Tibial nerve (tissue), 4 donors: ENCODE data around the gene AMBP.

Experiments used
- EP300 ChIP-seq, 2 donors: sonication (generic); formaldehyde crosslinking; IDR thresholded peaks; one replicate each; pipeline ENCODE4 v1.6.1; 2017; ENCODE audit warnings: antibody characterized with exemption in 2 of 2, mild to moderate bottlenecking in 1 of 2
- POLR2A ChIP-seq, 2 donors: fragments of 450-650 bp; IDR thresholded peaks; one replicate each; pipeline ENCODE4 v1.6.1; 2017; ENCODE audit warnings: antibody characterized with exemption in 2 of 2, mild to moderate bottlenecking in 2 of 2, moderate library complexity in 2 of 2
- TF ChIP-seq, protein P1 (sequence below), 5 experiments: fragments of 200-600 bp in 3 of 5; fragments of 450-650 bp in 2 of 5; sonication (generic) in 3 of 5; IDR thresholded peaks; one replicate each; pipeline ENCODE4 v1.5.1; 2016 to 2019; ENCODE audit warnings: antibody characterized with exemption in 5 of 5, mild to moderate bottlenecking in 3 of 5, moderate library complexity in 2 of 5

DNA sequence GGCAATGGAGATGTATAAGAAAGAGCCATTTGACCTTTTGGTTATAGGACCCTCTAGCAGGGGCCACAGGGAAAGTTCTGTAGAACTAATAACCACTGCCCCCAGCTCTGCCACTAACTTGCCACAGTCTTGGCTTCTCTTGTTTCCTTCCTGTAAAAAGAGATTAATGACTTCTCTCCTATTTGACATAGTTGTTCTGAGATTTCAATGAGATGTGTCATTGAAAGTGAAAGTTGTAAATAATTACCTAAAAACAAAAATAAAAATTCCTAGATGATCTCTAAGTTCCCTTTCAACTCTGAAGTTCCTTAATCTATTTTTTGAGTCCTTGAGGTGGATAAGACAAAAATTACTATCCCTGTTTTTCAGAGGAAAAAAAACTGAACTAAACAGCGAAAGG lies 22.4 kb upstream of the AMBP start:
- TF ChIP-seq POLR2A (IDR thresholded peaks at IDR 0.05) = no peak
- TF ChIP-seq, protein P1, sequence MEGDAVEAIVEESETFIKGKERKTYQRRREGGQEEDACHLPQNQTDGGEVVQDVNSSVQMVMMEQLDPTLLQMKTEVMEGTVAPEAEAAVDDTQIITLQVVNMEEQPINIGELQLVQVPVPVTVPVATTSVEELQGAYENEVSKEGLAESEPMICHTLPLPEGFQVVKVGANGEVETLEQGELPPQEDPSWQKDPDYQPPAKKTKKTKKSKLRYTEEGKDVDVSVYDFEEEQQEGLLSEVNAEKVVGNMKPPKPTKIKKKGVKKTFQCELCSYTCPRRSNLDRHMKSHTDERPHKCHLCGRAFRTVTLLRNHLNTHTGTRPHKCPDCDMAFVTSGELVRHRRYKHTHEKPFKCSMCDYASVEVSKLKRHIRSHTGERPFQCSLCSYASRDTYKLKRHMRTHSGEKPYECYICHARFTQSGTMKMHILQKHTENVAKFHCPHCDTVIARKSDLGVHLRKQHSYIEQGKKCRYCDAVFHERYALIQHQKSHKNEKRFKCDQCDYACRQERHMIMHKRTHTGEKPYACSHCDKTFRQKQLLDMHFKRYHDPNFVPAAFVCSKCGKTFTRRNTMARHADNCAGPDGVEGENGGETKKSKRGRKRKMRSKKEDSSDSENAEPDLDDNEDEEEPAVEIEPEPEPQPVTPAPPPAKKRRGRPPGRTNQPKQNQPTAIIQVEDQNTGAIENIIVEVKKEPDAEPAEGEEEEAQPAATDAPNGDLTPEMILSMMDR (IDR thresholded peaks at IDR 0.05) = no peak
- no peak for TF ChIP-seq EP300 (IDR thresholded peaks at IDR 0.05)
